Neural cell (in vitro differentiated cells): Measurements from ENCODE around the gene C18orf32. TPM values are rescaled to one million over a fixed set of nuclear protein-coding genes. Genes with fewer than 3 reads are reported as not detected.

ENCODE experiments used
- H2AFZ ChIP-seq: fragments of 200-600, 300-800 bp; sonication (generic), shearing (Covaris generic); 2 replicates; pipeline ENCODE4 v1.6.0; 2014; ENCODE audit warnings: low read depth, mild to moderate bottlenecking, antibody characterized with exemption, low read length, moderate library complexity
- H3F3A ChIP-seq: fragments of 200-600 bp; shearing (Covaris generic); 2 replicates; pipeline ENCODE4 v1.6.1; 2016; ENCODE audit warnings: mild to moderate bottlenecking, moderate library complexity, mixed read lengths, antibody characterized with exemption, low read length; ENCODE audit not compliant: insufficient read depth, poor library complexity, severe bottlenecking
- H3K27ac ChIP-seq: fragments of 200-600, 300-800 bp; sonication (generic), shearing (Covaris generic); 2 replicates; pipeline ENCODE4 v1.5.1; 2014; ENCODE audit warnings: mild to moderate bottlenecking, low read length, moderate library complexity
- H3K27me3 ChIP-seq: fragments of 300-800, 200-600 bp; sonication (generic), shearing (Covaris generic); 2 replicates; pipeline ENCODE4 v1.6.0; 2014; ENCODE audit warnings: mild to moderate bottlenecking, low read depth, low read length, moderate library complexity; ENCODE audit not compliant: insufficient read depth
- H3K36me3 ChIP-seq: fragments of 300-800, 200-600 bp; sonication (generic), shearing (Covaris generic); 2 replicates; pipeline ENCODE4 v1.5.1; 2014; ENCODE audit warnings: mild to moderate bottlenecking, antibody characterized with exemption, low read length, moderate library complexity; ENCODE audit not compliant: insufficient read depth
- H3K4me2 ChIP-seq: fragments of 300-800, 200-600 bp; sonication (generic), shearing (Covaris generic); 2 replicates; pipeline ENCODE4 v1.6.0; 2014; ENCODE audit warnings: mild to moderate bottlenecking, low read length
- H3K4me3 ChIP-seq: fragments of 300-800, 200-600 bp; sonication (generic), shearing (Covaris generic); 2 replicates; pipeline ENCODE4 v1.5.1; 2014; ENCODE audit warnings: mild to moderate bottlenecking, low read length, moderate library complexity
- H3K79me2 ChIP-seq: fragments of 200-600 bp; shearing (Covaris generic); replicated peaks from 2 replicates; pipeline ENCODE4 v1.6.0; 2014; ENCODE audit warnings: mild to moderate bottlenecking, low read length, moderate library complexity; ENCODE audit not compliant: insufficient read depth
- H3K9ac ChIP-seq: fragments of 300-800, 200-600 bp; sonication (generic), shearing (Covaris generic); 2 replicates; pipeline ENCODE4 v1.6.1; 2016; ENCODE audit warnings: mild to moderate bottlenecking, low read length, mixed read lengths
- H3K9me2 ChIP-seq: fragments of 200-600 bp; shearing (Covaris generic); 2 replicates; pipeline ENCODE4 v1.6.1; 2016; ENCODE audit warnings: mild to moderate bottlenecking, low read length, mixed read lengths; ENCODE audit not compliant: insufficient read depth
- H3K9me3 ChIP-seq: fragments of 200-600, 300-800 bp; sonication (generic), shearing (Covaris generic); 2 replicates; pipeline ENCODE4 v1.6.1; 2016; ENCODE audit warnings: mild to moderate bottlenecking, mixed run types, low read length, moderate library complexity, mixed read lengths
- H4K20me1 ChIP-seq: fragments of 200-600 bp; shearing (Covaris generic); 2 replicates; pipeline ENCODE4 v1.6.1; 2016; ENCODE audit warnings: mild to moderate bottlenecking, mixed run types; ENCODE audit not compliant: insufficient read depth
- EP300 ChIP-seq: fragments of 450-650 bp; conservative IDR thresholded peaks from 2 replicates; pipeline ENCODE4 v1.6.1; 2014; ENCODE audit warnings: antibody characterized with exemption, mild to moderate bottlenecking, moderate library complexity; ENCODE audit not compliant: poor library complexity, severe bottlenecking
- EZH2 ChIP-seq: fragments of 200-600, 300-800 bp; shearing (Covaris generic), sonication (generic); IDR thresholded peaks from 2 replicates; pipeline ENCODE4 v1.6.1; 2014; ENCODE audit warnings: antibody characterized with exemption, low read length, borderline replicate concordance, mild to moderate bottlenecking; ENCODE audit not compliant: insufficient read depth, poor library complexity, severe bottlenecking
- MXI1 ChIP-seq: fragments of 450-650 bp; conservative IDR thresholded peaks from 2 replicates; pipeline ENCODE4 v1.6.1; 2014; ENCODE audit warnings: antibody characterized with exemption, mild to moderate bottlenecking; ENCODE audit not compliant: poor library complexity, severe bottlenecking
- POLR2AphosphoS5 ChIP-seq: IDR thresholded peaks from 2 replicates; pipeline ENCODE4 v1.6.1; 2012
- RAD21 ChIP-seq: fragments of 450-650 bp; conservative IDR thresholded peaks from 2 replicates; pipeline ENCODE4 v1.6.1; 2014; ENCODE audit warnings: antibody characterized with exemption, mild to moderate bottlenecking, moderate library complexity
- SMC3 ChIP-seq: fragments of 450-650 bp; conservative IDR thresholded peaks from 2 replicates; pipeline ENCODE4 v1.6.1; 2014; ENCODE audit warnings: antibody characterized with exemption, mild to moderate bottlenecking, moderate library complexity; ENCODE audit not compliant: poor library complexity
- TAF1 ChIP-seq: IDR thresholded peaks from 2 replicates; pipeline ENCODE4 v1.6.1; 2012; ENCODE audit warnings: low read depth
- polyA plus RNA-seq: library from polyadenylated mRNA; depleted of rRNA; stranded (reverse); fragments of >200 nt; gene quantifications from 2 replicates; pipeline ENCODE4 v1.2.3, GENCODE V29; 2014
- TF ChIP-seq, protein P1 (sequence below): IDR thresholded peaks from 2 replicates; pipeline ENCODE4 v1.6.1; 2012; ENCODE audit warnings: borderline replicate concordance
- TF ChIP-seq, protein P2 (sequence below): fragments of 450-650 bp; IDR thresholded peaks from 2 replicates; pipeline ENCODE4 v1.5.1; 2014; ENCODE audit warnings: antibody characterized with exemption, mild to moderate bottlenecking, moderate library complexity; ENCODE audit not compliant: poor library complexity, severe bottlenecking

C18orf32 gene
- polyA plus RNA-seq, 1 donor from 2014 or later: 594 TPM

DNA sequence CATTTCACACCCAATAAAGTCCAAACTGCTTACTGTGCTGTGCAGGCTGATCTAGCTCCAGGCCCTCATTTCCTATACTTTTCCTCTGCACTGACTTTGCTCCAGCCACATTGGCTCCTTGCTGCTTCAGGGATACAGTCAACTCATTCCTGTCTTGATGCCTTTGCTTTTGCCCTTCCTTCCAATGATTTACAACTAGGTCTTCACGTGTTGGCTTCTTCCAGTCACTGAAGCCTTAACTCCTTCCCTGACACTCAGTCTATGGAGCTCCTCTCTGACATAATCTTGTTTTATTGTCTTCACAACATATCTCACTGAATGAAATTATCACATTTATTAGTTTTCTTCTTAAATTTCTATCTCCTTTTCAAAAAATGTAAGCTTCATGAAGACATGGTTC lies 16.9 kb upstream of the C18orf32 start:
- H3K27me3 ChIP-seq: no peaks in the 10 kb centered on the region
- TF ChIP-seq, protein P1, sequence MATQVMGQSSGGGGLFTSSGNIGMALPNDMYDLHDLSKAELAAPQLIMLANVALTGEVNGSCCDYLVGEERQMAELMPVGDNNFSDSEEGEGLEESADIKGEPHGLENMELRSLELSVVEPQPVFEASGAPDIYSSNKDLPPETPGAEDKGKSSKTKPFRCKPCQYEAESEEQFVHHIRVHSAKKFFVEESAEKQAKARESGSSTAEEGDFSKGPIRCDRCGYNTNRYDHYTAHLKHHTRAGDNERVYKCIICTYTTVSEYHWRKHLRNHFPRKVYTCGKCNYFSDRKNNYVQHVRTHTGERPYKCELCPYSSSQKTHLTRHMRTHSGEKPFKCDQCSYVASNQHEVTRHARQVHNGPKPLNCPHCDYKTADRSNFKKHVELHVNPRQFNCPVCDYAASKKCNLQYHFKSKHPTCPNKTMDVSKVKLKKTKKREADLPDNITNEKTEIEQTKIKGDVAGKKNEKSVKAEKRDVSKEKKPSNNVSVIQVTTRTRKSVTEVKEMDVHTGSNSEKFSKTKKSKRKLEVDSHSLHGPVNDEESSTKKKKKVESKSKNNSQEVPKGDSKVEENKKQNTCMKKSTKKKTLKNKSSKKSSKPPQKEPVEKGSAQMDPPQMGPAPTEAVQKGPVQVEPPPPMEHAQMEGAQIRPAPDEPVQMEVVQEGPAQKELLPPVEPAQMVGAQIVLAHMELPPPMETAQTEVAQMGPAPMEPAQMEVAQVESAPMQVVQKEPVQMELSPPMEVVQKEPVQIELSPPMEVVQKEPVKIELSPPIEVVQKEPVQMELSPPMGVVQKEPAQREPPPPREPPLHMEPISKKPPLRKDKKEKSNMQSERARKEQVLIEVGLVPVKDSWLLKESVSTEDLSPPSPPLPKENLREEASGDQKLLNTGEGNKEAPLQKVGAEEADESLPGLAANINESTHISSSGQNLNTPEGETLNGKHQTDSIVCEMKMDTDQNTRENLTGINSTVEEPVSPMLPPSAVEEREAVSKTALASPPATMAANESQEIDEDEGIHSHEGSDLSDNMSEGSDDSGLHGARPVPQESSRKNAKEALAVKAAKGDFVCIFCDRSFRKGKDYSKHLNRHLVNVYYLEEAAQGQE: no peak
- TF ChIP-seq POLR2AphosphoS5: no peak
- no peak for TF ChIP-seq EZH2
- TF ChIP-seq EP300: no peak
- no peak for TF ChIP-seq TAF1
- TF ChIP-seq, protein P2, sequence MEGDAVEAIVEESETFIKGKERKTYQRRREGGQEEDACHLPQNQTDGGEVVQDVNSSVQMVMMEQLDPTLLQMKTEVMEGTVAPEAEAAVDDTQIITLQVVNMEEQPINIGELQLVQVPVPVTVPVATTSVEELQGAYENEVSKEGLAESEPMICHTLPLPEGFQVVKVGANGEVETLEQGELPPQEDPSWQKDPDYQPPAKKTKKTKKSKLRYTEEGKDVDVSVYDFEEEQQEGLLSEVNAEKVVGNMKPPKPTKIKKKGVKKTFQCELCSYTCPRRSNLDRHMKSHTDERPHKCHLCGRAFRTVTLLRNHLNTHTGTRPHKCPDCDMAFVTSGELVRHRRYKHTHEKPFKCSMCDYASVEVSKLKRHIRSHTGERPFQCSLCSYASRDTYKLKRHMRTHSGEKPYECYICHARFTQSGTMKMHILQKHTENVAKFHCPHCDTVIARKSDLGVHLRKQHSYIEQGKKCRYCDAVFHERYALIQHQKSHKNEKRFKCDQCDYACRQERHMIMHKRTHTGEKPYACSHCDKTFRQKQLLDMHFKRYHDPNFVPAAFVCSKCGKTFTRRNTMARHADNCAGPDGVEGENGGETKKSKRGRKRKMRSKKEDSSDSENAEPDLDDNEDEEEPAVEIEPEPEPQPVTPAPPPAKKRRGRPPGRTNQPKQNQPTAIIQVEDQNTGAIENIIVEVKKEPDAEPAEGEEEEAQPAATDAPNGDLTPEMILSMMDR: no peak
- no peak for TF ChIP-seq RAD21
- TF ChIP-seq SMC3: no peak
- no peaks in the 10 kb centered on the region for H3K36me3 ChIP-seq
- H3K9me3 ChIP-seq: no peaks in the 10 kb centered on the region
- no peaks in the 10 kb centered on the region for H4K20me1 ChIP-seq
- H3K4me3 ChIP-seq: no peak overlapping the region
- H3F3A ChIP-seq: no peaks in the 10 kb centered on the region
- H3K9me2 ChIP-seq: no peaks in the 10 kb centered on the region
- H2AFZ ChIP-seq: no peak overlapping the region
- H3K4me2 ChIP-seq: no peak overlapping the region
- H3K27ac ChIP-seq: no peak overlapping the region
- H3K79me2 ChIP-seq: no peaks in the 10 kb centered on the region
- H3K9ac ChIP-seq: no peak overlapping the region

DNA sequence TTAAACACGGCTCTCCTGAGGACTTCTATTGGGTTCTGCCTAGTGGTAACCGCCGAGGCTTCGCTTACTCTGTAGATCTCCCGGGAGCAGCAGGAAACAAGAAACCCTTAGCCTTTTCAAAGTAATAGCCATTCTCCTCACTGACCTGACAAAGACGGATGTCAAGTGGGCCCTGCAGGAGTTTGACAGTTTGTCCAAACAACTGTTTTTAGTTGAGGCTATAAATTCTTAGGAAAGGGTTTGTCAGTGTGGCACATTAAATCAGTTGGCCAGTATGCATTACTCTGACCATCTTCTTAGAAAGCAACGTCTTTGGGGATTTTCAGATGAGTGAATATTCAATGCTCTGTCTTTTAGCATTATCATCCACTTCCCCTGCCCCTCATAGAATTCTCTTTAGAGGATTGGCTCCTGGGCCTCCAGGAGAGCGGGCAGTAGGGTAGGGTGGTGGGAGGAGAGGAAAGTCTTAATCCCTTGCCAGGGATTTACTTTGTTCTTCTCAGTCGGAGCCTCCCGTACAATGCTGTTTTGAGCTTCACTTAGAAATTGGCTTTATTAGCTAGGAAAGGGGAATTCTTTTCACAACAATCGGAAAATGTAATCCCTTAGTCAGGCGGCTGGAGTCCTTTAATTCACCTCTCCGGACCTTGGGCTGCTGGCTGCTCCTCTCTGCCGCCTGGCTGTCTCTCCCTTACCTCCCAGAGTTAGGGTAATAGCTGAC lies 13.3 kb upstream of the C18orf32 start:
- no peaks in the 10 kb centered on the region for H3F3A ChIP-seq
- peak; percentile 9 for TF ChIP-seq RAD21
- no peak for TF ChIP-seq EZH2
- TF ChIP-seq, protein P2: peak; percentile 30
- TF ChIP-seq MXI1: no peak
- TF ChIP-seq SMC3: no peak
- TF ChIP-seq TAF1: no peak
- TF ChIP-seq, protein P1: no peak
- peak; percentile 69 for TF ChIP-seq EP300
- TF ChIP-seq POLR2AphosphoS5: peak; percentile 75
- H3K9me3 ChIP-seq: no peaks in the 10 kb centered on the region
- H3K9me2 ChIP-seq: no peaks in the 10 kb centered on the region
- no peaks in the 10 kb centered on the region for H3K36me3 ChIP-seq
- no peak overlapping the region for H2AFZ ChIP-seq
- no peaks in the 10 kb centered on the region for H3K27me3 ChIP-seq
- H3K9ac ChIP-seq: peak overlapping the region; percentile 15
- no peaks in the 10 kb centered on the region for H4K20me1 ChIP-seq
- no peaks in the 10 kb centered on the region for H3K79me2 ChIP-seq
- H3K4me3 ChIP-seq: peak overlapping the region; percentile 41
- H3K4me2 ChIP-seq: peak overlapping the region; percentile 54
- H3K27ac ChIP-seq: no peak overlapping the region
